PC-3 (cell line): ENCODE results near the gene NUTM2B.
"Not testable (repeated sequence)": the region's sequence is repeated elsewhere in the genome, so short reads cannot be mapped to it uniquely, and the experiment has no call there.

Experiments
- EZH2 ChIP-seq: fragments of 300-600 bp; sonication (generic); IDR thresholded peaks from one replicate; pipeline ENCODE4 v1.6.1; 2017; ENCODE audit warnings: antibody characterized with exemption, mild to moderate bottlenecking, low read length; ENCODE audit not compliant: unreplicated experiment
- EZH2phosphoT487 ChIP-seq: fragments of 300-600 bp; sonication (generic); IDR thresholded peaks from 2 replicates; pipeline ENCODE4 v1.6.1; 2018; ENCODE audit warnings: mild to moderate bottlenecking, antibody characterized with exemption, low read length, borderline replicate concordance
- TF ChIP-seq, protein P1 (sequence below): fragments of 300-600 bp; sonication (generic); conservative IDR thresholded peaks from 2 replicates; pipeline ENCODE4 v1.5.1; 2017; ENCODE audit warnings: antibody characterized with exemption, low read depth, mild to moderate bottlenecking, low read length

DNA sequence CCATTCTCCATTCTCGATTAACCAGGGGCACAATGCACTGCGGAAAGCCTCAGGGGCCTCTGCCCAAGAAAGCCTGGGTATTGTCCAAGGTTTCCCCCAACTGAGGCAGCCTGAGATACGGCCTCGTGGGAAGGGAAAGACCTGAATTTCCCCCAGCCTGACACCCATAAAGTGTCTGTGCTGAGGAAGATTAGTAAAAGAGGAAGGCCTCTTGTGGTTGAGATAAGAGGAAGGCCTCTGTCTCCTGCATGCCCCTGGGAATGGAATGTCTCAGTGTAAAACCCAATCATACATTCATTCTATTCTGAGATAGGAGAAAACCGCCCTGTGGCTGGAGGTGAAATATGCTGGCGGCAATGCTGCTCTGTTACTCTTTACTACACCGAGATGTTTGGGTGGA, 41.8 kb downstream of the NUTM2B start:
- TF ChIP-seq, protein P1, sequence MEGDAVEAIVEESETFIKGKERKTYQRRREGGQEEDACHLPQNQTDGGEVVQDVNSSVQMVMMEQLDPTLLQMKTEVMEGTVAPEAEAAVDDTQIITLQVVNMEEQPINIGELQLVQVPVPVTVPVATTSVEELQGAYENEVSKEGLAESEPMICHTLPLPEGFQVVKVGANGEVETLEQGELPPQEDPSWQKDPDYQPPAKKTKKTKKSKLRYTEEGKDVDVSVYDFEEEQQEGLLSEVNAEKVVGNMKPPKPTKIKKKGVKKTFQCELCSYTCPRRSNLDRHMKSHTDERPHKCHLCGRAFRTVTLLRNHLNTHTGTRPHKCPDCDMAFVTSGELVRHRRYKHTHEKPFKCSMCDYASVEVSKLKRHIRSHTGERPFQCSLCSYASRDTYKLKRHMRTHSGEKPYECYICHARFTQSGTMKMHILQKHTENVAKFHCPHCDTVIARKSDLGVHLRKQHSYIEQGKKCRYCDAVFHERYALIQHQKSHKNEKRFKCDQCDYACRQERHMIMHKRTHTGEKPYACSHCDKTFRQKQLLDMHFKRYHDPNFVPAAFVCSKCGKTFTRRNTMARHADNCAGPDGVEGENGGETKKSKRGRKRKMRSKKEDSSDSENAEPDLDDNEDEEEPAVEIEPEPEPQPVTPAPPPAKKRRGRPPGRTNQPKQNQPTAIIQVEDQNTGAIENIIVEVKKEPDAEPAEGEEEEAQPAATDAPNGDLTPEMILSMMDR = not testable (repeated sequence)
- TF ChIP-seq EZH2, EZH2phosphoT487: not testable (repeated sequence)
